HEK293T (cell line): Measurements from ENCODE around the gene SGTA.

Experiments
- CTCF ChIA-PET: fragments of 350-600 bp; formaldehyde crosslinking; extraction: SDS; loops from one replicate; lab custom pipeline; 2021; ENCODE audit warnings: antibody characterized with exemption, inconsistent platforms; lab: Yijun Ruan, JAX
- POLR2A ChIA-PET: fragments of 350-600 bp; formaldehyde crosslinking; extraction: SDS; loops from one replicate; lab custom pipeline; 2020; ENCODE audit warnings: antibody characterized with exemption, inconsistent platforms; lab: Yijun Ruan, JAX
- DNase-seq: peaks from one replicate; pipeline ENCODE4 v3.0.0; 2012; ENCODE audit warnings: mixed read lengths; ENCODE audit errors: extremely low spot score
- ARNT ChIP-seq: fragments of 450-650 bp; IDR thresholded peaks from 2 replicates; pipeline ENCODE4 v1.6.1; 2017; ENCODE audit warnings: mild to moderate bottlenecking
- BHLHE40 ChIP-seq: fragments of 450-650 bp; IDR thresholded peaks from 2 replicates; pipeline ENCODE4 v1.6.1; 2016; ENCODE audit warnings: mild to moderate bottlenecking, moderate library complexity, borderline replicate concordance
- CTBP1 ChIP-seq: fragments of 450-650 bp; IDR thresholded peaks from 2 replicates; pipeline ENCODE4 v1.6.1; 2016; ENCODE audit warnings: borderline replicate concordance
- ELF4 ChIP-seq: fragments of 450-650 bp; IDR thresholded peaks from 2 replicates; pipeline ENCODE4 v1.6.1; 2017; ENCODE audit warnings: antibody characterized with exemption
- FOXA1 ChIP-seq: fragments of 450-650 bp; IDR thresholded peaks from 2 replicates; pipeline ENCODE4 v1.6.1; 2016; ENCODE audit warnings: mild to moderate bottlenecking
- FOXK2 ChIP-seq: fragments of 450-650 bp; IDR thresholded peaks from 2 replicates; pipeline ENCODE4 v1.6.1; 2016; ENCODE audit warnings: mild to moderate bottlenecking
- FOXM1 ChIP-seq: fragments of 450-650 bp; IDR thresholded peaks from 2 replicates; pipeline ENCODE4 v1.6.1; 2017; ENCODE audit warnings: mild to moderate bottlenecking, borderline replicate concordance
- HDGF ChIP-seq: fragments of 450-650 bp; IDR thresholded peaks from 2 replicates; pipeline ENCODE4 v1.6.1; 2017; ENCODE audit warnings: antibody characterized with exemption, borderline replicate concordance
- L3MBTL2 ChIP-seq: fragments of 450-650 bp; conservative IDR thresholded peaks from 2 replicates; pipeline ENCODE4 v1.6.1; 2016; ENCODE audit warnings: mild to moderate bottlenecking
- LEF1 ChIP-seq: fragments of 450-650 bp; IDR thresholded peaks from 2 replicates; pipeline ENCODE4 v1.6.1; 2017; ENCODE audit warnings: mild to moderate bottlenecking, borderline replicate concordance
- NFRKB ChIP-seq: fragments of 450-650 bp; IDR thresholded peaks from 2 replicates; pipeline ENCODE4 v1.6.1; 2016; ENCODE audit warnings: mild to moderate bottlenecking, moderate library complexity
- SP1 ChIP-seq: fragments of 450-650 bp; IDR thresholded peaks from 2 replicates; pipeline ENCODE4 v1.6.1; 2017
- SUZ12 ChIP-seq: fragments of 450-650 bp; IDR thresholded peaks from 2 replicates; pipeline ENCODE4 v1.6.1; 2016; ENCODE audit warnings: mild to moderate bottlenecking
- TARDBP ChIP-seq: fragments of 450-650 bp; IDR thresholded peaks from 2 replicates; pipeline ENCODE4 v1.6.1; 2016
- ZNF384 ChIP-seq: fragments of 450-650 bp; IDR thresholded peaks from 2 replicates; pipeline ENCODE4 v1.6.1; 2016
- TF ChIP-seq, protein P1 (sequence below): fragments of 450-650 bp; IDR thresholded peaks from 2 replicates; pipeline ENCODE4 v1.6.1; 2016

The SGTA gene

GRCh38 chr19:2800506-2800905, 17.4 kb upstream of the SGTA start:
- CTCF ChIA-PET: no interaction called here
- TF ChIP-seq LEF1: no peak
- no peak for TF ChIP-seq BHLHE40
- TF ChIP-seq NFRKB: no peak
- no peak for TF ChIP-seq ARNT
- POLR2A ChIA-PET: interaction anchor here (1.6 kb wide), 1 partner anchor 15 kb away, joined by 3 read pairs; the partner anchor contains the start of gene THOP1
- no peak for DNase-seq

GRCh38 chr19:2799273-2800020, 16.4 kb upstream of the SGTA start:
- ChIA-PET POLR2A (interaction anchor here (1.1 kb wide), 1 partner anchor 14 kb away, joined by 3 read pairs; the partner anchor contains the start of gene THOP1), CTCF (no interaction called here)
- DNase-seq: no peak
- TF ChIP-seq NFRKB (no peak), ELF4 (no peak), FOXK2 (no peak), FOXM1 (no peak)

DNA sequence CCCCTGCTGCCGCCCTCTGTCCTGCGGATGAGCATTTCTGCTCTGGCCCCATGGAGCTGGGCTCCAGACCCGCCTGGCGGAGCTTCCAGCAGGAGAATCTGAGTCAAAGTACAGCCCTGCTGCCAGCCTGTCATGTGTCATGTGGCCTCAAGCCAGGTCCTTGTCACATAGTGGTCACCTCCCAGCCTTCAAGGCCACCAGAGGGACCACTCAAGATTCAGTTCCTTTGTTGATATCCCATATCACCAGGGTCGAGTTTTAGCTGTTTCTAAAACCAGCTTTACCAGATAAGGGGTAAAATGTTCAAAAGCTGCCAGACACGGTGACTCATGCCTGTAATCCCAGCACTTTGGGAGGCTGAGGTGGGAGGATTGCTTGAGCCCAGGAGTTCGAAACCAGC, 15.7 kb upstream of the SGTA start:
- CTCF ChIA-PET: no interaction called here
- no peak for TF ChIP-seq BHLHE40
- no peak for TF ChIP-seq TARDBP
- no peak for DNase-seq
- POLR2A ChIA-PET: interaction anchor here (1.1 kb wide), 1 partner anchor 14 kb away, joined by 3 read pairs; the partner anchor contains the start of gene THOP1

GRCh38 chr19:2798158-2798685, 15.1 kb upstream of the SGTA start:
- no peak for DNase-seq
- ChIA-PET POLR2A (interaction anchor here (1.1 kb wide), 1 partner anchor 13 kb away, joined by 3 read pairs; the partner anchor contains the start of gene THOP1), CTCF (no interaction called here)
- TF ChIP-seq NFRKB: no peak
- no peak for TF ChIP-seq L3MBTL2
- no peak for TF ChIP-seq ELF4
- no peak for TF ChIP-seq ZNF384
- TF ChIP-seq SUZ12: no peak
- TF ChIP-seq HDGF: no peak
- TF ChIP-seq, protein P1, sequence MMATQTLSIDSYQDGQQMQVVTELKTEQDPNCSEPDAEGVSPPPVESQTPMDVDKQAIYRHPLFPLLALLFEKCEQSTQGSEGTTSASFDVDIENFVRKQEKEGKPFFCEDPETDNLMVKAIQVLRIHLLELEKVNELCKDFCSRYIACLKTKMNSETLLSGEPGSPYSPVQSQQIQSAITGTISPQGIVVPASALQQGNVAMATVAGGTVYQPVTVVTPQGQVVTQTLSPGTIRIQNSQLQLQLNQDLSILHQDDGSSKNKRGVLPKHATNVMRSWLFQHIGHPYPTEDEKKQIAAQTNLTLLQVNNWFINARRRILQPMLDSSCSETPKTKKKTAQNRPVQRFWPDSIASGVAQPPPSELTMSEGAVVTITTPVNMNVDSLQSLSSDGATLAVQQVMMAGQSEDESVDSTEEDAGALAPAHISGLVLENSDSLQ: no peak
- TF ChIP-seq SP1: no peak
- no peak for TF ChIP-seq BHLHE40
- no peak for TF ChIP-seq FOXA1
- TF ChIP-seq FOXM1: no peak
- no peak for TF ChIP-seq FOXK2
- no peak for TF ChIP-seq ARNT
- TF ChIP-seq TARDBP: no peak
- no peak for TF ChIP-seq LEF1
- no peak for TF ChIP-seq CTBP1

GRCh38 chr19:2797280-2797679, 14.2 kb upstream of the SGTA start:
- no peak for TF ChIP-seq ELF4
- no peak for TF ChIP-seq SUZ12
- TF ChIP-seq LEF1: no peak
- TF ChIP-seq, protein P1: no peak
- no peak for TF ChIP-seq ARNT
- no peak for TF ChIP-seq FOXA1
- TF ChIP-seq BHLHE40: no peak
- no peak for TF ChIP-seq NFRKB
- no peak for TF ChIP-seq L3MBTL2
- no peak for DNase-seq
- ChIA-PET CTCF (no interaction called here), POLR2A (interaction anchor here (1.1 kb wide), 1 partner anchor 12 kb away, joined by 5 read pairs; the partner anchor contains the start of gene THOP1)

DNA sequence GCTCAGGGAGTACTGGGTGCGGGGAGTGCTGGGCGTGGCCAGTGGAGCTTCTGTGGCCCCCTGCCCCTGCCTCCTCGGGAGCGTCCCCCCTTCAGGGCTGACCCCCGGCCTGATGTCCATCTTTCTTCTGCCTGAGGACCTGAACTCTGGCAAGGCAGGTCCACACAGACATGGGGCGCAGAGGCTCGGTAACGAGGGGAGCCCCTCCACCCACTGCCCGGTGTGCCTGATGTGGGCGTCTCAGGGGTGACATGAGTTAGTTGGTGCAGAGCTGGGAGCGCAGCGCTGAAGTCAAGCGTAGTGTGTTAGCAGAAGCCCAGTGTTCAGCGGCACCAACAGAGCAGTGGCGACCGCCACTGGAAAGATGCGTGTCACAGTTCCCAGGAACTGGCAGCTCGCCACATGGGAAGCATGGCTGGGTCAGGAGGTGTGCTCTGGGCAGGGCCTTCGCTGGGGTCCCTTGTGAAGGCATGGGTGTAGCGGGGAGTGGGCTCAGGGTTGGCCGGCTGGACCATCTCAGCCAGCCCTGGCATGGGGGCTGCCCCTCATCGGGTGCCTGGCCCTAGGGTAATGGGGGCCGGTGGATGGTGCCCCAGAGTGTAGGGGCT, 13.7 kb upstream of the SGTA start:
- DNase-seq: no peak
- ChIA-PET CTCF (no interaction called here), POLR2A (interaction anchor here (1.1 kb wide), 1 partner anchor 12 kb away, joined by 5 read pairs; the partner anchor contains the start of gene THOP1)
- no peak for TF ChIP-seq ARNT
- TF ChIP-seq FOXK2: no peak
- TF ChIP-seq TARDBP: no peak
- TF ChIP-seq BHLHE40: no peak
- no peak for TF ChIP-seq L3MBTL2
- TF ChIP-seq, protein P1: no peak
- no peak for TF ChIP-seq ELF4
